IPS DF 6.9 (cell line): ENCODE results near the gene LRIT1.
A peak's percentile ranks its signal among the peaks of the same experiment; 100 is the strongest.

Source experiments
- DNase-seq: peaks from one replicate; pipeline ENCODE4 v3.0.0-alpha.2; 2013; ENCODE audit warnings: low read depth, low spot score
- H3K27ac ChIP-seq: one replicate; pipeline ENCODE4 v1.5.1; 2013; ENCODE audit warnings: low read length, control low read depth
- H3K27me3 ChIP-seq: 2 replicates; pipeline ENCODE4 v1.6.1; 2013; ENCODE audit warnings: mild to moderate bottlenecking, low read length; ENCODE audit not compliant: control insufficient read depth, insufficient read depth
- H3K36me3 ChIP-seq: 2 replicates; pipeline ENCODE4 v1.6.1; 2013; ENCODE audit warnings: low read length; ENCODE audit not compliant: control insufficient read depth, insufficient read depth
- H3K4me1 ChIP-seq: 2 replicates; pipeline ENCODE4 v1.6.1; 2013; ENCODE audit warnings: low read length; ENCODE audit not compliant: control insufficient read depth, insufficient read depth
- H3K4me3 ChIP-seq: 2 replicates; pipeline ENCODE4 v1.5.1; 2013; ENCODE audit warnings: mild to moderate bottlenecking, low read length
- H3K9me3 ChIP-seq: 2 replicates; pipeline ENCODE4 v1.6.1; 2013; ENCODE audit warnings: low read length, inconsistent platforms; ENCODE audit not compliant: control insufficient read depth, insufficient read depth
- WGBS: extraction: QIAGEN DNeasy Blood & Tissue Kit; methylation state at CpG from one replicate; pipeline ENCODE4 v1.1.7; 2013; ENCODE audit warnings: mixed read lengths, missing lambda C conversion rate; ENCODE audit not compliant: insufficient read length, insufficient coverage; 5-methylcytosine and 5-hydroxymethylcytosine counted together

Gene LRIT1

GRCh38 chr10:84214046-84214572 lies 27.2 kb downstream of the LRIT1 start:
- Histone ChIP-seq H3K27ac (no peak overlapping the region), H3K4me3 (no peak overlapping the region), H3K36me3 (no peaks in the 10 kb centered on the region), H3K4me1 (peaks cover 4% of the 10 kb centered on the region), H3K9me3 (no peaks in the 10 kb centered on the region), H3K27me3 (no peaks in the 10 kb centered on the region)
- WGBS: no CpG with 5 or more reads among the region's 25 CpGs
- DNase-seq: no peak

DNA sequence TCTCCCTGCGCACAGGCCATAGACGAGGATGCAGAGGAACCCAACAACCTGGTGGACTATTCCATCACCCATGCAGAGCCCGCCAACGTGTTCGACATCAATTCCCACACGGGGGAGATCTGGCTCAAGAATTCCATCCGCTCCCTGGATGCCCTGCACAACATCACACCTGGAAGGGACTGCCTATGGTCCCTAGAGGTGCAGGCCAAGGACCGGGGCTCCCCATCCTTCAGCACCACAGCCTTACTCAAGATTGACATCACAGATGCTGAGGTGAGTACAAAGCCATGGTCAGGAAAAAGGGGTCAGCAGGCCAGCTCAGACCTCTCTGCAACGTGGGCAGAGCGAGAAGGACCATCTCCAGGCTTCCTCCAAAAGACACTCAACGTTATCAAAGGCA lies 28.3 kb downstream of the LRIT1 start:
- no peak overlapping the region for H3K4me3 ChIP-seq
- no peak for DNase-seq
- peaks cover 4% of the 10 kb centered on the region for H3K4me1 ChIP-seq
- no peaks in the 10 kb centered on the region for H3K9me3 ChIP-seq
- H3K27ac ChIP-seq: no peak overlapping the region
- no peaks in the 10 kb centered on the region for H3K27me3 ChIP-seq
- no CpG with 5 or more reads among the region's 11 CpGs for WGBS
- H3K36me3 ChIP-seq: no peaks in the 10 kb centered on the region

- H3K27me3 ChIP-seq: no peaks in the 10 kb centered on the region
- no peak for DNase-seq
- no peak overlapping the region for H3K27ac ChIP-seq
- no CpG with 5 or more reads among the region's 5 CpGs for WGBS
- peaks cover 4% of the 10 kb centered on the region for H3K4me1 ChIP-seq
- H3K36me3 ChIP-seq: no peaks in the 10 kb centered on the region
- no peaks in the 10 kb centered on the region for H3K9me3 ChIP-seq
- H3K4me3 ChIP-seq: no peak overlapping the region
Observed at GRCh38 chr10:84212014-84212413, 29.3 kb downstream of the LRIT1 start.

DNA sequence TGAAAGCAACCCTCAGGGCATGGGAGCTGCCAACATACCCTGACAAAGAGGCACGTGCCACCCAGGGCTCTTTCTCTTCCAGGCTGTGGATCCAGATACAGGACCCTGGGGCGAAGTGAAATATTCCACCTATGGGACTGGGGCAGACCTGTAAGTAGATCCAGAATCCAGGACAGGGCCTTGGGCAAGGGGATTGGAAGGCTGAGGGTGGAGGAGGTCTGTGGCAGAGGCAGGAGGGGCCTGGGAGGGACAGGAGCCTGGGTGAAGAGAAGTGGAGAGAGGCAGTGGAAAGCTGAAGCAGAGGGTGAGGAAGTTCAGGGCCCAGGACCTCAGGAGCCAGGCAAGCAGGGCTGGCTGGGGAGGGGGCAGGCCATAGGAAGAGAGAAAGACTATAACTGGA lies 29.8 kb downstream of the LRIT1 start:
- peaks cover 4% of the 10 kb centered on the region for H3K4me1 ChIP-seq
- no peaks in the 10 kb centered on the region for H3K36me3 ChIP-seq
- no CpG with 5 or more reads among the region's 2 CpGs for WGBS
- H3K9me3 ChIP-seq: no peaks in the 10 kb centered on the region
- no peak overlapping the region for H3K4me3 ChIP-seq
- H3K27me3 ChIP-seq: no peaks in the 10 kb centered on the region
- H3K27ac ChIP-seq: no peak overlapping the region
- DNase-seq: no peak

GRCh38 chr10:84208023-84208422 lies 33.3 kb downstream of the LRIT1 start:
- no CpG with 5 or more reads among the region's 10 CpGs for WGBS
- H3K4me3 ChIP-seq: no peak overlapping the region

GRCh38 chr10:84205853-84206525 lies 35.4 kb downstream of the LRIT1 start:
- Histone ChIP-seq H3K36me3 (no peaks in the 10 kb centered on the region), H3K4me1 (no peaks in the 10 kb centered on the region), H3K9me3 (no peaks in the 10 kb centered on the region), H3K27ac (no peak overlapping the region), H3K27me3 (no peaks in the 10 kb centered on the region), H3K4me3 (no peak overlapping the region)
- no peak for DNase-seq
- WGBS: no CpG with 5 or more reads among the region's 6 CpGs

More at GRCh38 chr10:84208023-84208422, 33.3 kb downstream of the LRIT1 start:
- Histone ChIP-seq H3K27me3 (no peaks in the 10 kb centered on the region), H3K9me3 (no peaks in the 10 kb centered on the region), H3K4me1 (no peaks in the 10 kb centered on the region), H3K36me3 (no peaks in the 10 kb centered on the region), H3K27ac (no peak overlapping the region)
- DNase-seq: no peak

- no CpG with 5 or more reads among the region's 8 CpGs for WGBS
- Histone ChIP-seq H3K9me3 (no peaks in the 10 kb centered on the region), H3K27ac (no peak overlapping the region), H3K27me3 (no peaks in the 10 kb centered on the region), H3K4me1 (no peaks in the 10 kb centered on the region), H3K4me3 (no peak overlapping the region), H3K36me3 (no peaks in the 10 kb centered on the region; the same call in 1 of the 2 replicates)
- peak; percentile 45 for DNase-seq
Observed at GRCh38 chr10:84205049-84205852, 36.1 kb downstream of the LRIT1 start.

GRCh38 chr10:84204610-84205009 lies 36.7 kb downstream of the LRIT1 start:
- H3K4me1 ChIP-seq: no peaks in the 10 kb centered on the region
- H3K36me3 ChIP-seq: no peaks in the 10 kb centered on the region; the same call in 1 of the 2 replicates
- H3K4me3 ChIP-seq: no peak overlapping the region
- H3K27me3 ChIP-seq: no peaks in the 10 kb centered on the region
- no peak overlapping the region for H3K27ac ChIP-seq
- WGBS: no CpG with 5 or more reads among the region's 4 CpGs
- H3K9me3 ChIP-seq: no peaks in the 10 kb centered on the region
- DNase-seq: no peak

DNA sequence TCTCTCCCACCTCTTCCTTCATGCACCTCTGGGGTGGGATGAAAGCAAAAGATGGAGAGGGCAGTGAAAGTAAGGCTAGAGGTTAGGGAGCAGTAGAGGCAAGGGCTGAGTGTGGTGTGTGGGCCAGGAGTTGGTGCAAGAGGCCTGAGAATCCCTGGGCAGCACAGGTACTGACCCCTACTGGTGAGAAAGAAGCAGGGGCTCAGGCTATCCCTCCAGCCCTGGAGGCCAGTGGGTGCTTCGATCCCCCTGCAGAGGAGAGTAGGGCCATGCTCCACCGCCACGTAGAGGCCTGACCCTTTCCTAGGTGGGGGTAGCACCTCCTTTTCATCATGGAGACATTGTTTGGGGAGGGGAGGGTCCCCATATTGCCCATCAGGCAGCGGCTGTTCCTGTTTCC lies 37.2 kb downstream of the LRIT1 start:
- no peak overlapping the region for H3K4me3 ChIP-seq
- no peaks in the 10 kb centered on the region for H3K4me1 ChIP-seq
- no peaks in the 10 kb centered on the region for H3K27me3 ChIP-seq
- H3K36me3 ChIP-seq: no peaks in the 10 kb centered on the region; the same call in 1 of the 2 replicates
- H3K9me3 ChIP-seq: no peaks in the 10 kb centered on the region
- no CpG with 5 or more reads among the region's 4 CpGs for whole genome bisulfite sequencing
- H3K27ac ChIP-seq: no peak overlapping the region
- DNase-seq: no peak

DNA sequence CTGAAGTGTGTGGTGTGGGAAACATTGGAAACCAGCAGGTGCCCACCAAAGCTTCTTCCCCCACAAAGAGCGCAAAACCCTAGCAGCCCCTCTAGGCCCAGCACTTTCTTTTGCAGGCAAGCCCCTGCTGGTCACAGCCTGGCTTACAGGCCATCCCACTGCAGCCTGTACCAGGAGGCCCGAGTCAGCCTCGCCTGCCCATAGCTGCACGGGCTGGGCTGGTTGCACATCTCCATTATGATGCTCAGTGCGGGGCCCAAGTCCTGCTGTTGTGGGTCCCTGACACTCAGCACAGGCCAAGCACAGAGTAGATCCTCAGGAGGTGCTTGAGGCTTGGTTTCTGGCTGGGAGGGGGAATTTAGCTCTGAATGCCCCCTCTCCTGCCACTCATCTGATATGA lies 39.0 kb downstream of the LRIT1 start:
- no peak overlapping the region for H3K4me3 ChIP-seq
- no peaks in the 10 kb centered on the region; the same call in 1 of the 2 replicates for H3K36me3 ChIP-seq
- no peaks in the 10 kb centered on the region for H3K4me1 ChIP-seq
- no peaks in the 10 kb centered on the region for H3K9me3 ChIP-seq
- no CpG with 5 or more reads among the region's 5 CpGs for WGBS
- no peak overlapping the region for H3K27ac ChIP-seq
- no peak for DNase-seq
- H3K27me3 ChIP-seq: no peaks in the 10 kb centered on the region
